K562 (cell line): ENCODE data around the gene FAF2. TPM values are rescaled to one million over a fixed set of nuclear protein-coding genes. Genes with fewer than 3 reads are reported as not detected.
A peak's percentile ranks its signal among the peaks of the same experiment; 100 is the strongest.

Experiments
- ATAC-seq: fragments of 200-7000 bp; cut with Tn5 transposase; 3 replicates; pipeline ENCODE4 v1.9.1; 2020; ENCODE audit warnings: moderate library complexity
- BruUV-seq: library from RNA; stranded (reverse); fragments of 400-500 nt; replicated peaks from 2 replicates; lab custom pipeline; 2021; lab: Mats Ljungman, UMichigan
- CTCF ChIA-PET: fragments of 300-600 bp; formaldehyde crosslinking; extraction: SDS; loops from one replicate; lab custom pipeline; 2021; ENCODE audit warnings: low intra/inter-chr PET ratio; lab: Yijun Ruan, JAX
- POLR2A ChIA-PET: fragments of 300-600, 350-650 bp; sonication (Branson Sonifier 250); formaldehyde crosslinking; extraction: SDS; loops from one replicate; lab custom pipeline; 2021; ENCODE audit warnings: antibody characterized with exemption, inconsistent platforms; lab: Yijun Ruan, JAX
- DNase-seq, 4 experiments: peaks; one replicate each; pipeline versions ENCODE4 v3.0.0 to v3.0.0-alpha.2; 2011 to 2018; ENCODE audit warnings: low spot score in 3 of 4, mixed read lengths in 3 of 4; ENCODE audit errors: extremely low read depth in 1 of 4
- FAIRE-seq: peaks from 2 replicates; lab custom pipeline; 2011; peaks lifted over from hg19 to GRCh38; lab: Jason Lieb, UNC
- H2AFZ ChIP-seq: 2 replicates; pipeline ENCODE4 v1.6.0; 2011; ENCODE audit warnings: low read depth, low read length, control low read depth, inconsistent platforms
- H3K27ac ChIP-seq: fragments of 200-600 bp; 3 replicates; pipeline ENCODE4 v1.8.0; 2011; ENCODE audit warnings: low read depth, mild to moderate bottlenecking, control low read depth, inconsistent platforms, low read length, moderate library complexity, mixed read lengths; ENCODE audit errors: extremely low read depth
- H3K27me3 ChIP-seq, 2 experiments: fragments of 300-600 bp in 1 of 2; 2 replicates in 1 of 2; 3 replicates in 1 of 2; pipeline versions ENCODE4 v1.6.0 to v1.8.0; 2011; ENCODE audit warnings: inconsistent platforms in 2 of 2, low read length in 2 of 2, mild to moderate bottlenecking in 1 of 2, mixed read lengths in 1 of 2, moderate library complexity in 1 of 2; ENCODE audit not compliant: control insufficient read depth in 2 of 2, insufficient read depth in 2 of 2
- H3K36me3 ChIP-seq: fragments of 300-600 bp; 3 replicates; pipeline ENCODE4 v1.8.0; 2011; ENCODE audit warnings: mild to moderate bottlenecking, low read length, inconsistent platforms; ENCODE audit not compliant: control insufficient read depth, insufficient read depth
- H3K4me1 ChIP-seq, 2 experiments: fragments of 200-600 bp in 1 of 2; replicated peaks in 1 of 2; 2 replicates in 1 of 2; 3 replicates in 1 of 2; pipeline versions ENCODE4 v1.5.1 to v1.8.0; 2011; ENCODE audit warnings: inconsistent platforms in 2 of 2, low read length in 2 of 2, mild to moderate bottlenecking in 1 of 2, mixed read lengths in 1 of 2, moderate library complexity in 1 of 2; ENCODE audit not compliant: control insufficient read depth in 2 of 2, insufficient read depth in 2 of 2
- H3K4me2 ChIP-seq: 2 replicates; pipeline ENCODE4 v1.6.1; 2011; ENCODE audit warnings: low read length, control low read depth, inconsistent platforms, mixed read lengths; ENCODE audit not compliant: insufficient read depth
- H3K4me3 ChIP-seq: fragments of 200-600 bp; sonication (generic), shearing (Covaris generic); 2 replicates; pipeline ENCODE4 v1.5.1; 2016; ENCODE audit warnings: control low read depth, inconsistent platforms
- H3K79me2 ChIP-seq: fragments of 200-600 bp; 3 replicates; pipeline ENCODE4 v1.8.0; 2011; ENCODE audit warnings: low read length, inconsistent platforms; ENCODE audit not compliant: control insufficient read depth, insufficient read depth
- H3K9ac ChIP-seq, 2 experiments: 2 replicates each; pipeline versions ENCODE4 v1.6.0 to v1.6.1; 2011; ENCODE audit warnings: low read depth in 2 of 2, low read length in 2 of 2, control low read depth in 1 of 2, inconsistent platforms in 1 of 2, mild to moderate bottlenecking in 1 of 2, mixed read lengths in 1 of 2; ENCODE audit not compliant: insufficient read depth in 1 of 2
- H3K9me1 ChIP-seq: one replicate; pipeline ENCODE4 v1.6.0; 2011; ENCODE audit warnings: inconsistent platforms, mild to moderate bottlenecking, low read length, moderate library complexity; ENCODE audit not compliant: control insufficient read depth, insufficient read depth
- H3K9me3 ChIP-seq: replicated peaks from 2 replicates; pipeline ENCODE4 v1.5.1; 2011; ENCODE audit warnings: low read depth, low read length, inconsistent platforms; ENCODE audit not compliant: control insufficient read depth, insufficient read depth
- H4K20me1 ChIP-seq: replicated peaks from 2 replicates; pipeline ENCODE4 v1.6.1; 2011; ENCODE audit warnings: low read length, inconsistent platforms, mixed read lengths; ENCODE audit not compliant: control insufficient read depth, insufficient read depth
- ARID2 ChIP-seq: fragments of 450-650 bp; IDR thresholded peaks from 2 replicates; pipeline ENCODE4 v1.6.1; 2017; ENCODE audit warnings: antibody characterized with exemption, mild to moderate bottlenecking
- CHCHD3 ChIP-seq: fragments of 250-450 bp; sonication (Bioruptor Pico); IDR thresholded peaks from 2 replicates; pipeline ENCODE4 v2.1.2; 2022; ENCODE audit warnings: mild to moderate bottlenecking
- DIDO1 ChIP-seq: fragments of 450-650 bp; IDR thresholded peaks from 2 replicates; pipeline ENCODE4 v1.6.1; 2016; ENCODE audit warnings: low read depth, missing biosample characterization, missing genetic modification characterization
- EGR1 ChIP-seq: fragments of 450-650 bp; conservative IDR thresholded peaks from 2 replicates; pipeline ENCODE4 v1.6.1; 2017; ENCODE audit warnings: mild to moderate bottlenecking
- KAT8 ChIP-seq: fragments of 450-650 bp; IDR thresholded peaks from 2 replicates; pipeline ENCODE4 v1.6.1; 2016; ENCODE audit warnings: low read depth, mild to moderate bottlenecking
- MAFG ChIP-seq: fragments of 450-650 bp; conservative IDR thresholded peaks from 2 replicates; pipeline ENCODE4 v1.6.1; 2016; ENCODE audit warnings: missing genetic modification characterization, missing compliant biosample characterization
- MTA3 ChIP-seq: fragments of 450-650 bp; formaldehyde crosslinking; IDR thresholded peaks from 2 replicates; pipeline ENCODE4 v1.6.1; 2017; ENCODE audit warnings: mild to moderate bottlenecking, borderline replicate concordance
- PML ChIP-seq: IDR thresholded peaks from 2 replicates; pipeline ENCODE4 v1.6.1; 2012; ENCODE audit warnings: low read length, inconsistent platforms
- SRSF3 ChIP-seq: fragments of 200-400 bp; formaldehyde crosslinking; IDR thresholded peaks from 2 replicates; pipeline ENCODE4 v1.6.1; 2016; ENCODE audit warnings: mild to moderate bottlenecking, low read length, moderate library complexity; ENCODE audit not compliant: insufficient read depth
- ZNF561 ChIP-seq: fragments of 450-650 bp; formaldehyde crosslinking; conservative IDR thresholded peaks from 2 replicates; pipeline ENCODE4 v1.4.0; 2020; ENCODE audit warnings: mild to moderate bottlenecking, moderate library complexity
- WGBS: fragments of 100-300 bp; shearing (Covaris generic); methylation state at CpG from one replicate; pipeline ENCODE4 v1.1.6; 2016; ENCODE audit warnings: low coverage, mixed read lengths; ENCODE audit not compliant: insufficient coverage; ENCODE audit errors: missing lambda C conversion rate; 5-methylcytosine and 5-hydroxymethylcytosine counted together
- in situ Hi-C: fragments of 300-500 bp; cut with MboI; formaldehyde crosslinking; loops from 4 replicates; pipeline ENCODE4 v1.15.0; 2018; ENCODE audit warnings: inconsistent platforms, mixed read lengths
- intact Hi-C: fragments of 100-400 bp; cut with micrococcal nuclease; formaldehyde crosslinking; loops from 2 replicates; pipeline ENCODE4 v1.14.2; 2022
- polyA plus RNA-seq, 8 experiments: library from polyadenylated mRNA; depleted of rRNA in 4 of 8; stranded (reverse) in 5 of 8; unstranded in 3 of 8; fragments of >200 nt; fragmentation: Nextera tagmentation in 2 of 8; fragmentation: Illumina TruSeq in 1 of 8; extraction: Ambion mirVana in 2 of 8; extraction: Trizol in 1 of 8; gene quantifications; 2 replicates each; pipeline versions ENCODE4 v1.2.1 to v1.2.3, GENCODE V29; 2011 to 2014; ENCODE audit warnings: inconsistent platforms in 1 of 8, missing spikeins in 1 of 8
- total RNA-seq, 7 experiments: library from RNA; depleted of rRNA in 6 of 7; stranded (reverse); fragments of >200 nt in 6 of 7; fragmentation: Illumina TruSeq in 2 of 7; extraction: Trizol in 2 of 7; gene quantifications; 2 replicates each; pipeline versions ENCODE4 v1.2.1 to v1.2.3, GENCODE V29; 2011 to 2021; ENCODE audit warnings: low replicate concordance in 1 of 7

The FAF2 gene
- total and polyA plus RNA-seq, 9 of the 15 experiments (the other 6 are each of a cell fraction or from before 2014, with no cell fraction given): 25.0 to 44.6 (median 36.1) TPM

DNA sequence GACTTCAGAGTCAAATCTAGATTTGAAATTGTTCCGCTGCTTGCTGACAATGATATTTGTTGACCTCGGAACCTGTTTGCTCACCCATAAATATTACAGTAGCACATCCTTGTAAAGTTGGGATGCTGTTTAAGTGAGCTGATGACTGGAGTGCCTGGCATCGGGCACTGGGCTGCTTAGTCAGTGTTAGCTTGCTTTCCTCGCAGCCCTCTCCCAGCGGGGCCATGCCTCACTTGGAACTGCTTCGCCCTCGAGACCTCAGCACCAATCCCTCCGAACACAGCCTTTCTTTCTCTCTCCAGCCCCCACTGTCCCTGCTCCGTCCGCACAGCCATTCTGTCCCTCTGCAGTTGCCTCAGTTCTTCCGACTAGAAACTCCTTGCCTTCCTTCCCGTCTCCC, 65.6 kb downstream of the FAF2 start:
- no peaks in the 10 kb centered on the region for H4K20me1 ChIP-seq
- FAIRE-seq: no peak
- in situ Hi-C loops: no loop called here
- TF ChIP-seq SRSF3: no peak
- TF ChIP-seq ZNF561 (CRISPR knock-in tag): no peak
- no peak for TF ChIP-seq ARID2
- no peak for TF ChIP-seq PML
- no peak for TF ChIP-seq KAT8
- TF ChIP-seq CHCHD3 (CRISPR knock-in tag): no peak
- no peak for TF ChIP-seq DIDO1
- no peak for TF ChIP-seq EGR1
- TF ChIP-seq MAFG: no peak
- TF ChIP-seq MTA3: no peak
- TF ChIP-seq, all 486 proteins: peak for 0
- Histone ChIP-seq H3K9me3 (no peaks in the 10 kb centered on the region), H2AFZ (peak overlapping the region; percentile 94), H3K27ac (no peak overlapping the region), H3K9me1 (no peaks in the 10 kb centered on the region), H3K27me3 (peaks cover 0 to 2% of the 10 kb centered on the region in 2 experiments; a peak in 1 of 5 replicates), H3K4me3 (no peak overlapping the region), H3K79me2 (no peaks in the 10 kb centered on the region), H3K36me3 (peaks cover 8% of the 10 kb centered on the region; the same call in 1 of the 3 replicates), H3K4me1 (peaks cover 9 to 11% of the 10 kb centered on the region in 2 experiments; a peak in 4 of 5 replicates), H3K9ac (peak overlapping the region in 1 of 2 experiments; percentile 83; a peak in 2 of 4 replicates), H3K4me2 (peak overlapping the region; percentile 72)
- ATAC-seq (peak; percentile 18; the same call in 2 of the 3 replicates), DNase-seq (no peak)
- intact Hi-C loops: no loop called here
- ChIA-PET CTCF (no interaction called here), POLR2A (interaction anchor here (1.2 to 1.7 kb wide), 3 partner anchors 18 to 24 kb away, joined by 3 to 8 read pairs (median 6); partner anchors contain the start of gene RNF44)
- BruUV-seq: no TSS peak
- 46% methylated on average over 6 of the region's 12 CpGs for WGBS
